ENCODE data around the gene OBSL1. TPM values are rescaled to one million over a fixed set of nuclear protein-coding genes. Genes with fewer than 3 reads are reported as not detected.

Gene OBSL1
- polyA plus RNA-seq, 3 donors = 0.09 TPM; not detected in 2

DNA sequence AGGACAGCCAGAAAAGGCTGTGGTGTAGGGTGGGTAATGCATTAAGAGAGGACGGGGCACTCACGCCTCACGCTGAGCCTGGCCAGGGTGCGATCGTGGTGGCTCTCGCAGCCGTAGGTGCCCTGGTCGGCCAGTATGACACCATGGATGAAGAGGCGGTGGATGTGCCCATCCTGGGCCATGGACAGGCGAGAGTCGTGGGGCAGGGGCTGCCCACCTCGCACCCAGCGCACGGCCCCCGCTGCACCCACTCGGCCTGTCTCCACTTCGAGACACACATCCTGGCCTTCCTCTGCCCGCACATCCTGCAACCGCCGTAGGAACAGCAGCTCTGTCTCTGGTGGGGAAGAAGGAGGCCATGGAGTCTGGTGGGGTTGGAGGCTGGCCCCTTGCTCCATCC, 15.4 kb downstream of the OBSL1 start:
- H3K4me3 Mint-ChIP-seq = no peak overlapping the region
- H3K36me3 ChIP-seq (replicated peaks in 1 of 2; ENCODE audit: control insufficient read depth in 1 of 2, insufficient read depth in 2 of 2, low read length in 2 of 2) = no peaks in the 10 kb centered on the region
- H3K36me3 Mint-ChIP-seq = peaks cover 0 to 1% of the 10 kb centered on the region in 2 donors
- no peak overlapping the region for H2AFZ ChIP-seq (ENCODE audit: insufficient read depth, low read depth, low read length, poor library complexity, severe bottlenecking)
- H3K27ac Mint-ChIP-seq = peak overlapping the region in 1 of 7 donors; percentile 68
- no peak overlapping the region for H3K4me2 ChIP-seq (replicated peaks; ENCODE audit: extremely low read depth, low read length, poor library complexity, severe bottlenecking)
- H3K9me3 Mint-ChIP-seq = peaks cover 0 to 5% (median 1%) of the 10 kb centered on the region in 7 donors
- no peak overlapping the region for H3K4me3 ChIP-seq (replicated peaks in 1 of 3; ENCODE audit: low read depth in 2 of 3, low read length in 3 of 3)
- peaks cover 17 to 30% of the 10 kb centered on the region in 2 donors for H3K27me3 ChIP-seq (ENCODE audit: control insufficient read depth in 2 of 2, insufficient read depth in 2 of 2, low read length in 2 of 2)
- intact Hi-C loops (cut with micrococcal nuclease) = no loop called here
- no peak for DNase-seq
- peaks cover 12 to 18% of the 10 kb centered on the region in 2 donors for H3K4me1 ChIP-seq (ENCODE audit: control insufficient read depth in 1 of 2, insufficient read depth in 2 of 2, low read length in 2 of 2)
- H4K20me1 ChIP-seq (ENCODE audit: insufficient read depth, low read length) = no peaks in the 10 kb centered on the region
- TF ChIP-seq, protein P1, sequence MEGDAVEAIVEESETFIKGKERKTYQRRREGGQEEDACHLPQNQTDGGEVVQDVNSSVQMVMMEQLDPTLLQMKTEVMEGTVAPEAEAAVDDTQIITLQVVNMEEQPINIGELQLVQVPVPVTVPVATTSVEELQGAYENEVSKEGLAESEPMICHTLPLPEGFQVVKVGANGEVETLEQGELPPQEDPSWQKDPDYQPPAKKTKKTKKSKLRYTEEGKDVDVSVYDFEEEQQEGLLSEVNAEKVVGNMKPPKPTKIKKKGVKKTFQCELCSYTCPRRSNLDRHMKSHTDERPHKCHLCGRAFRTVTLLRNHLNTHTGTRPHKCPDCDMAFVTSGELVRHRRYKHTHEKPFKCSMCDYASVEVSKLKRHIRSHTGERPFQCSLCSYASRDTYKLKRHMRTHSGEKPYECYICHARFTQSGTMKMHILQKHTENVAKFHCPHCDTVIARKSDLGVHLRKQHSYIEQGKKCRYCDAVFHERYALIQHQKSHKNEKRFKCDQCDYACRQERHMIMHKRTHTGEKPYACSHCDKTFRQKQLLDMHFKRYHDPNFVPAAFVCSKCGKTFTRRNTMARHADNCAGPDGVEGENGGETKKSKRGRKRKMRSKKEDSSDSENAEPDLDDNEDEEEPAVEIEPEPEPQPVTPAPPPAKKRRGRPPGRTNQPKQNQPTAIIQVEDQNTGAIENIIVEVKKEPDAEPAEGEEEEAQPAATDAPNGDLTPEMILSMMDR (IDR thresholded peaks at IDR 0.05) = no peak
- H3K79me2 ChIP-seq (ENCODE audit: insufficient read depth, low read length) = no peaks in the 10 kb centered on the region
- H3K9ac ChIP-seq (ENCODE audit: insufficient read depth, low read length, poor library complexity, severe bottlenecking) = no peak overlapping the region
- peaks cover 26 to 32% (median 29%) of the 10 kb centered on the region in 3 donors for H3K27me3 Mint-ChIP-seq (ENCODE audit: low read depth in 3 of 3)
- peaks cover 0 to 5% of the 10 kb centered on the region in 2 donors for H3K9me3 ChIP-seq (replicated peaks in 1 of 2; ENCODE audit: control insufficient read depth in 1 of 2, insufficient read depth in 1 of 2, low read length in 2 of 2)
- peaks cover 6% of the 10 kb centered on the region for H3K4me1 Mint-ChIP-seq
- no peak overlapping the region for H3K27ac ChIP-seq (ENCODE audit: low read depth in 1 of 2, low read length in 2 of 2)
- WGBS (ENCODE audit: insufficient coverage) = 96% methylated on average over 19 of the region's 20 CpGs

DNA sequence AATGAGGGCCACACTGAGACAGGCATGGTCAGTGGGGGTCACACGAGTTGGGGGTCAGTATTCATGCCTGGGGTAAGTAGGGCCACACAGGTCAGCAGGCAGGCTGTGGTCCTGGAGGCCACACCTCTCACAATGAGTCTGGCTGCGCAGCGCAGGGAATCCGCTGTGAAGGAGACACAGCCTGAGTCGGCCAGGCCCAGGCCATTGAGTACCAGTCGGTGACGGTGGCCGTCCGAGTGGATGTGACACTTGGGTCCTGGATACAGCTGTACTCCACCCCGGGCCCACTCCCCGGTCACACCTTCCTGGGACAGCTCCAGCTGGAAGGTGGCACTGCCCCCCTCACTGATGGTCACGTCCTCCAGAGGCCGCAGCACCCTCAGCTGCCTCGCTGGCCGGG, 17.0 kb downstream of the OBSL1 start:
- no peak for DNase-seq

More for the DNA sequence above, 17.0 kb downstream of the OBSL1 start:
- TF ChIP-seq, protein P1 (IDR thresholded peaks at IDR 0.05) = no peak
- H3K27ac ChIP-seq (ENCODE audit: low read depth in 1 of 2, low read length in 2 of 2) = no peak overlapping the region
- Mint-ChIP-seq H3K27ac (no peak overlapping the region), H3K9me3 (peaks cover 0 to 9% (median 3%) of the 10 kb centered on the region in 7 donors), H3K36me3 (peaks cover 0 to 3% of the 10 kb centered on the region in 2 donors), H3K4me3 (no peak overlapping the region), H3K4me1 (peaks cover 8% of the 10 kb centered on the region), H3K27me3 (ENCODE audit: low read depth in 3 of 3) (peaks cover 29 to 48% (median 39%) of the 10 kb centered on the region in 3 donors)
- H3K4me3 ChIP-seq (replicated peaks in 1 of 3; ENCODE audit: low read depth in 2 of 3, low read length in 3 of 3) = no peak overlapping the region
- H3K79me2 ChIP-seq (ENCODE audit: insufficient read depth, low read length) = no peaks in the 10 kb centered on the region
- intact Hi-C loops (cut with micrococcal nuclease) = loop anchor here (5.0 kb wide), 1 partner anchor 43 kb away; the partner anchor contains the start of gene STK11IP (in 2 of the 2)
- no peak overlapping the region for H2AFZ ChIP-seq (ENCODE audit: insufficient read depth, low read depth, low read length, poor library complexity, severe bottlenecking)
- WGBS (ENCODE audit: insufficient coverage) = 97% methylated on average over 11 of the region's 15 CpGs
- H4K20me1 ChIP-seq (ENCODE audit: insufficient read depth, low read length) = no peaks in the 10 kb centered on the region
- H3K4me1 ChIP-seq (ENCODE audit: control insufficient read depth in 1 of 2, insufficient read depth in 2 of 2, low read length in 2 of 2) = peaks cover 12 to 18% of the 10 kb centered on the region in 2 donors
- peaks cover 17 to 44% of the 10 kb centered on the region in 2 donors for H3K27me3 ChIP-seq (ENCODE audit: control insufficient read depth in 2 of 2, insufficient read depth in 2 of 2, low read length in 2 of 2)
- peaks cover 0 to 5% of the 10 kb centered on the region in 2 donors for H3K9me3 ChIP-seq (replicated peaks in 1 of 2; ENCODE audit: control insufficient read depth in 1 of 2, insufficient read depth in 1 of 2, low read length in 2 of 2)
- H3K9ac ChIP-seq (ENCODE audit: insufficient read depth, low read length, poor library complexity, severe bottlenecking) = no peak overlapping the region
- no peaks in the 10 kb centered on the region for H3K36me3 ChIP-seq (replicated peaks in 1 of 2; ENCODE audit: control insufficient read depth in 1 of 2, insufficient read depth in 2 of 2, low read length in 2 of 2)
- no peak overlapping the region for H3K4me2 ChIP-seq (replicated peaks; ENCODE audit: extremely low read depth, low read length, poor library complexity, severe bottlenecking)

Measured in CD14-positive monocyte (primary cell).